ENCODE data around the gene NPBWR2.

NPBWR2 gene

DNA sequence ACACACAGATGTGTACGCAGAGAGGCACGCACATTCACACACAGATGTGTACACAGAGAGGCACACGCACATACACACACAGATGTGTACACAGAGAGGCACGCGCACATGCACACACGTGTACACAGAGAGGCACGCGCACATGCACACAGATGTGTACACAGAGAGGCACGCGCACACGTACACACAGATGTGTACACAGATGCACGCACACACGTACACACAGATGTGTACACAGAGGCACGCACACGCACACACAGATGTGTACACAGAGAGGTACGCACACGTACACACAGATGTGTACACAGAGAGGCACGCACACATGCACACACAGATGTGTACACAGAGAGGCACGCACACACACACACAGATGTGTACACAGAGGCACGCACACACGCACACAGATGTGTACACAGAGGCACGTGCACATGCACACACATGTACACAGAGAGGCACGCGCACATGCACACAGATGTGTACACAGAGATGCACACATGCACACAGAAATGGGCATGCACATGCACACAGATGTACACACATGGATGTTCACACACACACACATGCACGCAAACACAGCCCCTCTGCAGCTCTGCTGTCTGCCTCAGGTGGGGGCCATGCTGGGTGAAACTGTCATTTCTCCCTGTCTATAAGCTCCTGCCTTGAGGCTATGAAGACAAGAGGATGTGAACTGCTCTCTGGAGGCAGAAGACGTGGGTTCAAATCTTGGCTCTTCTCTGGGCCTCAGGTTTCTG lies 42.6 kb upstream of the NPBWR2 start:
- H3K27ac ChIP-seq (ENCODE audit: low read depth, low read length, poor library complexity, severe bottlenecking): no peak overlapping the region
- no peak overlapping the region for H3K4me2 ChIP-seq (ENCODE audit: low read length)
- H3K9me3 ChIP-seq (ENCODE audit: low read length): peaks cover 10% of the 10 kb centered on the region
- H3F3A ChIP-seq (ENCODE audit: insufficient read depth, low read length): no peaks in the 10 kb centered on the region
- H3K9me2 ChIP-seq (ENCODE audit: low read depth, low read length): no peaks in the 10 kb centered on the region
- H2AFZ ChIP-seq (ENCODE audit: low read length): no peak overlapping the region
- H4K20me1 ChIP-seq (ENCODE audit: insufficient read depth, low read length): no peaks in the 10 kb centered on the region
- H3K4me1 ChIP-seq (ENCODE audit: insufficient read depth, low read length, severe bottlenecking): no peaks in the 10 kb centered on the region
- no peak overlapping the region for H3K4me3 ChIP-seq (ENCODE audit: low read depth, low read length, poor library complexity, severe bottlenecking)
- no peak overlapping the region for H3K9ac ChIP-seq (ENCODE audit: low read length)
- no peaks in the 10 kb centered on the region for H3K79me2 ChIP-seq (ENCODE audit: insufficient read depth, low read length)
- no peaks in the 10 kb centered on the region; the same call in 1 of the 2 replicates for H3K36me3 ChIP-seq (ENCODE audit: insufficient read depth, low read length)
- H3K27me3 ChIP-seq (ENCODE audit: insufficient read depth, low read length): peaks cover 4% of the 10 kb centered on the region; the same call in 1 of the 2 replicates
- no peak for TF ChIP-seq CTCF (IDR thresholded peaks at IDR 0.05; ENCODE audit: low read length)

GRCh38 chr20:64149141-64149540 lies 41.8 kb upstream of the NPBWR2 start:
- peaks cover 4% of the 10 kb centered on the region; the same call in 1 of the 2 replicates for H3K27me3 ChIP-seq (ENCODE audit: insufficient read depth, low read length)
- no peak overlapping the region for H3K4me3 ChIP-seq (ENCODE audit: low read depth, low read length, poor library complexity, severe bottlenecking)
- no peaks in the 10 kb centered on the region for H3F3A ChIP-seq (ENCODE audit: insufficient read depth, low read length)
- H3K4me2 ChIP-seq (ENCODE audit: low read length): no peak overlapping the region
- H2AFZ ChIP-seq (ENCODE audit: low read length): no peak overlapping the region
- no peaks in the 10 kb centered on the region for H3K79me2 ChIP-seq (ENCODE audit: insufficient read depth, low read length)
- no peak for TF ChIP-seq EZH2 (IDR thresholded peaks at IDR 0.05; ENCODE audit: borderline replicate concordance, low read length)
- H4K20me1 ChIP-seq (ENCODE audit: insufficient read depth, low read length): no peaks in the 10 kb centered on the region
- H3K9me3 ChIP-seq (ENCODE audit: low read length): peaks cover 17% of the 10 kb centered on the region
- H3K27ac ChIP-seq (ENCODE audit: low read depth, low read length, poor library complexity, severe bottlenecking): no peak overlapping the region
- H3K9ac ChIP-seq (ENCODE audit: low read length): no peak overlapping the region
- H3K9me2 ChIP-seq (ENCODE audit: low read depth, low read length): no peaks in the 10 kb centered on the region
- no peaks in the 10 kb centered on the region for H3K4me1 ChIP-seq (ENCODE audit: insufficient read depth, low read length, severe bottlenecking)
- no peaks in the 10 kb centered on the region; the same call in 1 of the 2 replicates for H3K36me3 ChIP-seq (ENCODE audit: insufficient read depth, low read length)

GRCh38 chr20:64148581-64148980 lies 41.2 kb upstream of the NPBWR2 start:
- Histone ChIP-seq H3K9me3 (ENCODE audit: low read length) (peaks cover 19% of the 10 kb centered on the region), H3K27me3 (ENCODE audit: insufficient read depth, low read length) (peaks cover 1% of the 10 kb centered on the region; the same call in 1 of the 2 replicates), H3F3A (ENCODE audit: insufficient read depth, low read length) (no peaks in the 10 kb centered on the region), H2AFZ (ENCODE audit: low read length) (no peak overlapping the region), H4K20me1 (ENCODE audit: insufficient read depth, low read length) (no peaks in the 10 kb centered on the region), H3K9me2 (ENCODE audit: low read depth, low read length) (no peaks in the 10 kb centered on the region), H3K9ac (ENCODE audit: low read length) (no peak overlapping the region), H3K79me2 (ENCODE audit: insufficient read depth, low read length) (no peaks in the 10 kb centered on the region), H3K36me3 (ENCODE audit: insufficient read depth, low read length) (no peaks in the 10 kb centered on the region; the same call in 1 of the 2 replicates), H3K27ac (ENCODE audit: low read depth, low read length, poor library complexity, severe bottlenecking) (no peak overlapping the region), H3K4me2 (ENCODE audit: low read length) (no peak overlapping the region), H3K4me1 (ENCODE audit: insufficient read depth, low read length, severe bottlenecking) (no peaks in the 10 kb centered on the region), H3K4me3 (ENCODE audit: low read depth, low read length, poor library complexity, severe bottlenecking) (no peak overlapping the region)
- TF ChIP-seq EZH2 (IDR thresholded peaks at IDR 0.05; ENCODE audit: borderline replicate concordance, low read length) (no peak), CTCF (IDR thresholded peaks at IDR 0.05; ENCODE audit: low read length) (no peak)
